HFFc6 (cell line): ENCODE measurements around the gene STRN4. TPM values are rescaled to one million over a fixed set of nuclear protein-coding genes. Genes with fewer than 3 reads are reported as not detected.

Experiments
- DNase-seq: peaks from one replicate; pipeline ENCODE4 v3.0.0-alpha.2; 2018
- H3K27ac Mint-ChIP-seq: 2 replicates; pipeline ENCODE4 v1.8.0; 2020; ENCODE audit warnings: mild to moderate bottlenecking, mixed read lengths
- H3K27me3 Mint-ChIP-seq: 2 replicates; pipeline ENCODE4 v1.8.0; 2021; ENCODE audit warnings: mild to moderate bottlenecking, moderate library complexity, mixed read lengths; ENCODE audit not compliant: insufficient read depth
- H3K36me3 Mint-ChIP-seq: 2 replicates; pipeline ENCODE4 v1.8.0; 2021; ENCODE audit warnings: low read depth, mixed read lengths
- H3K4me1 Mint-ChIP-seq: 2 replicates; pipeline ENCODE4 v1.8.0; 2020; ENCODE audit warnings: low read depth, mixed read lengths
- H3K4me3 Mint-ChIP-seq: 2 replicates; pipeline ENCODE4 v1.8.0; 2020; ENCODE audit warnings: mild to moderate bottlenecking, moderate library complexity, mixed read lengths
- H3K9me3 Mint-ChIP-seq: 2 replicates; pipeline ENCODE4 v1.8.0; 2020; ENCODE audit warnings: mild to moderate bottlenecking, mixed read lengths
- total RNA-seq, 6 experiments: library from RNA; stranded (reverse); fragmentation: NEBNext Ultra II Directional; extraction: Animal tissue kit (Norgen Biotek cat#: 25700); gene quantifications; 2 replicates in 1 of 6; 3 replicates in 5 of 6; pipeline ENCODE4 v1.2.3, GENCODE V29; 2021
- TF ChIP-seq, protein P1 (sequence below): fragments of 200-600 bp; sonication (generic); IDR thresholded peaks from 2 replicates; pipeline ENCODE4 v1.5.0; 2021; ENCODE audit warnings: antibody characterized with exemption, mild to moderate bottlenecking

The STRN4 gene
- total RNA-seq, 6 experiments from 2014 or later, result 53.6 to 60.8 (median 58.3) TPM

DNA sequence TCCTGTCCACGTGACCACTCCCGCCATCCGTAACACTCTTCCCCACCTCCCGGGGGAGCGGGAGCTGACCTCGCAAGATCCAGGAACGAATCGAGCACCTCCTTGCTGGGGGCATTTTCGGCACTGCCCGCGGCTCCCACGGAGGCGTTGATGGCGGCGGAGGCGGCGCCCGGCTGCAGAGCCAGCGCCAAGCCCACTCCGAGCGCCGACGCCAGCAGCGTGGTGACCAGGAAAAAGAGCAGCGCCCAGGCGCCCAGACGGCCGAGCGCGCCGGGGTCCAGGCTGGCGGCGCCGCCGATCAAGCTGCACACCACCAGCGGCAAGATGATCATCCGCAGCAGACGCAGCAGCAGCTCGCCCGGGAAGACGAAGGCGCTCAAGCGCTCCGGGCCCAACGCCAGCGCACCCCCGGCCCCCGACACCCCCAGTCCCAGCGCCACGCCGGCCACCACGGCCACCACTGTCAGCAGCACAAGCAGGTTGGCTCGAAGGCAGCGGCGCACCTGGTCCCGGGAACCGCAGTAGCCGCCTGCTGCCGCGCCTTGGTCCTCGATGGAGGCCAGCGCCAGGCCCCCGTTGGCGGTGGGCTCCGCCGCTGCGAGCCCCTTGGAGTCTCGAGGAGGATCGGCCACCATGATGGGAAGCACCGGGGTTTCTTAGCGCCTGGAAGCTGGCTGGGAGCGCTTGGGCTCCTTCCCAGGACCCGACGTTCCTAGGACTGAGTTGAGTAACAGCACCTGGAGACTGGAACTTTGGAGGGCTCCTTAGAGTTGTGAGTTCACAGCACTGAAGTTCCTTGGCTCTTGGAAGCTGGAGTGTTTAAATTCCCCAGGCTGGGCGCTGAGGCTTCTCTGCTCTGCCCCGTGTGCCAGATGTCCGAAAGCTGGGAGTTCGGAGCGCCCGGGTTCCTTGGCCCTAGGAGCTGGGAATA lies 41.3 kb upstream of the STRN4 start:
- peaks cover 41% of the 10 kb centered on the region for H3K36me3 Mint-ChIP-seq
- TF ChIP-seq, protein P1, sequence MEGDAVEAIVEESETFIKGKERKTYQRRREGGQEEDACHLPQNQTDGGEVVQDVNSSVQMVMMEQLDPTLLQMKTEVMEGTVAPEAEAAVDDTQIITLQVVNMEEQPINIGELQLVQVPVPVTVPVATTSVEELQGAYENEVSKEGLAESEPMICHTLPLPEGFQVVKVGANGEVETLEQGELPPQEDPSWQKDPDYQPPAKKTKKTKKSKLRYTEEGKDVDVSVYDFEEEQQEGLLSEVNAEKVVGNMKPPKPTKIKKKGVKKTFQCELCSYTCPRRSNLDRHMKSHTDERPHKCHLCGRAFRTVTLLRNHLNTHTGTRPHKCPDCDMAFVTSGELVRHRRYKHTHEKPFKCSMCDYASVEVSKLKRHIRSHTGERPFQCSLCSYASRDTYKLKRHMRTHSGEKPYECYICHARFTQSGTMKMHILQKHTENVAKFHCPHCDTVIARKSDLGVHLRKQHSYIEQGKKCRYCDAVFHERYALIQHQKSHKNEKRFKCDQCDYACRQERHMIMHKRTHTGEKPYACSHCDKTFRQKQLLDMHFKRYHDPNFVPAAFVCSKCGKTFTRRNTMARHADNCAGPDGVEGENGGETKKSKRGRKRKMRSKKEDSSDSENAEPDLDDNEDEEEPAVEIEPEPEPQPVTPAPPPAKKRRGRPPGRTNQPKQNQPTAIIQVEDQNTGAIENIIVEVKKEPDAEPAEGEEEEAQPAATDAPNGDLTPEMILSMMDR, result no peak; the same call in 1 of the 2 replicates
- H3K27ac Mint-ChIP-seq, result peak overlapping the region; percentile 97
- peaks cover 4% of the 10 kb centered on the region; the same call in 1 of the 2 replicates for H3K27me3 Mint-ChIP-seq
- no peaks in the 10 kb centered on the region for H3K9me3 Mint-ChIP-seq
- H3K4me1 Mint-ChIP-seq, result peaks cover 57% of the 10 kb centered on the region
- DNase-seq, result peak; percentile 57
- peak overlapping the region; percentile 97 for H3K4me3 Mint-ChIP-seq

DNA sequence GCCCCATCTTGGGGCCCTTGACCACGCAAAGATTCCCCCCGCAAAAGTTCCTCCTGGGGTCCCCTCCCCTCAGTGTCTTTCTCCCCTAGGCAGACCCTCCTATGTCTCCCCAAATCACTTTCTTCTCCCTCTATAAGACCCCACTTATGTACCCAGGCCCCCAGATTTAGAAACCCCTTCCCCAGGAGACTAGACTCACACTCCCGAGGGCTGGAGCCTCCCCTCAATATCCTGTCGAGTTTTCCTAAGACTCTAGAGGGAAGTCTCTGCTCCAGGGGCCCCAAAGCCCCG lies 40.7 kb upstream of the STRN4 start:
- Mint-ChIP-seq H3K4me1 (peaks cover 54% of the 10 kb centered on the region), H3K36me3 (peaks cover 42% of the 10 kb centered on the region), H3K4me3 (peak overlapping the region; percentile 97), H3K27ac (peak overlapping the region; percentile 97), H3K9me3 (no peaks in the 10 kb centered on the region), H3K27me3 (peaks cover 4% of the 10 kb centered on the region; the same call in 1 of the 2 replicates)
- no peak for DNase-seq
- TF ChIP-seq, protein P1, result no peak

DNA sequence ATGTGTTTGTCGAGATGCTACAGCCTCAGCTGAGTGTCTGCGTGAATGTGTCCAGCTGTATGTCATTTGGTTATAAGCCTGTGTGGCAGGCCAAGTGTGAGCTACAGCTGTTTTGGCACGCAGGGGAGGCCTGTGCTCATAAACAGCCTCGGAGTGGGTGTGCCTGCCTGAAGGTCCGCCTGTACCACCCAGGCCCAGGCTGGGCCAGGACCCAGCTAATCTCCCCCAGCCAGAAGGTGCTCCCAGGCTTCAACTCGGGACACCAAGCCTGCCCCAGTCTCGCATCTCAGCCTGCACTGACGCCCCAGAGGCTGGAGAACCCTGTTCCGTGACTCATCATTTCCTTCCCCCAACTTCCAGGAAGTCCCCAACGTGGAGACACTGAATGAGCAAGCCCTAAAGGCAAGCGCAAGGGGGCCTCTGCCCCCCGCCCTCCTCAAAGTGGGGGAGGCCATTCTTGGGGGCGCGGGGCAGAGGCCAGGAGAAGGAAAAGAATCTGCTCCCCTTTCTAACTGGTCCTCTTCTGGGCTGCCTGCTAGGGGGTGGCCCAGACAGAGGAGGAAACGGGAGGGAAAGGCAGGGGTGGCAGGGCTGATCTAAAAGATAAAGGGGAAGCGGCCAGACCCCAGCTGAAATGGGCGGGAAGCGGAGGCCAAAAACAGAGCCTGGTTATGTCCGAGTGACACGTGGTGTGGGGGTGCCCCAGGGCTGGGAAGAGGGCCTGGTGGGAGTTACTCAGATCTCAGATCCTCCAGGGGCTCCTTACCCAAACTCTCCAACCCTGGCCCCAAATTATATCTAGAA lies 40.2 kb upstream of the STRN4 start:
- peaks cover 54% of the 10 kb centered on the region for H3K4me1 Mint-ChIP-seq
- peaks cover 4% of the 10 kb centered on the region; the same call in 1 of the 2 replicates for H3K27me3 Mint-ChIP-seq

DNA sequence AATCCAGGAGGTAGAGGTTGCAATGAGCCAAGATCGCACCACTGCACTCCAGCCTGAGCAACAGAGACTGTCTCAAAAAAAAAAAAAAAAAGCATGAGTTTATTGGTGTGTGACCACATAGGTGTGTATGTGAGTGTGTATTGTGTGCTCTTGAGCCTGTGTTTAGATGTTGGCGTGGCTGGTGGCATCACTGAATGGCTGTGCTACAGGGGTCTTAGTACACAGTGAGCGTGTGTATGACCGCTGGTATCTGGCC lies 39.7 kb upstream of the STRN4 start:
- Mint-ChIP-seq H3K36me3 (peaks cover 47% of the 10 kb centered on the region), H3K4me1 (peaks cover 59% of the 10 kb centered on the region), H3K27me3 (peaks cover 4% of the 10 kb centered on the region; the same call in 1 of the 2 replicates), H3K9me3 (no peaks in the 10 kb centered on the region), H3K4me3 (peak overlapping the region; percentile 97), H3K27ac (peak overlapping the region; percentile 97)
- no peak for DNase-seq
- TF ChIP-seq, protein P1, result no peak

More for the DNA sequence above, 40.2 kb upstream of the STRN4 start:
- TF ChIP-seq, protein P1, result peak; percentile 23; the same call in 1 of the 2 replicates
- peaks cover 46% of the 10 kb centered on the region for H3K36me3 Mint-ChIP-seq
- no peaks in the 10 kb centered on the region for H3K9me3 Mint-ChIP-seq
- DNase-seq, result peak; percentile 87
- peak overlapping the region; percentile 97 for H3K4me3 Mint-ChIP-seq
- H3K27ac Mint-ChIP-seq, result peak overlapping the region; percentile 97

DNA sequence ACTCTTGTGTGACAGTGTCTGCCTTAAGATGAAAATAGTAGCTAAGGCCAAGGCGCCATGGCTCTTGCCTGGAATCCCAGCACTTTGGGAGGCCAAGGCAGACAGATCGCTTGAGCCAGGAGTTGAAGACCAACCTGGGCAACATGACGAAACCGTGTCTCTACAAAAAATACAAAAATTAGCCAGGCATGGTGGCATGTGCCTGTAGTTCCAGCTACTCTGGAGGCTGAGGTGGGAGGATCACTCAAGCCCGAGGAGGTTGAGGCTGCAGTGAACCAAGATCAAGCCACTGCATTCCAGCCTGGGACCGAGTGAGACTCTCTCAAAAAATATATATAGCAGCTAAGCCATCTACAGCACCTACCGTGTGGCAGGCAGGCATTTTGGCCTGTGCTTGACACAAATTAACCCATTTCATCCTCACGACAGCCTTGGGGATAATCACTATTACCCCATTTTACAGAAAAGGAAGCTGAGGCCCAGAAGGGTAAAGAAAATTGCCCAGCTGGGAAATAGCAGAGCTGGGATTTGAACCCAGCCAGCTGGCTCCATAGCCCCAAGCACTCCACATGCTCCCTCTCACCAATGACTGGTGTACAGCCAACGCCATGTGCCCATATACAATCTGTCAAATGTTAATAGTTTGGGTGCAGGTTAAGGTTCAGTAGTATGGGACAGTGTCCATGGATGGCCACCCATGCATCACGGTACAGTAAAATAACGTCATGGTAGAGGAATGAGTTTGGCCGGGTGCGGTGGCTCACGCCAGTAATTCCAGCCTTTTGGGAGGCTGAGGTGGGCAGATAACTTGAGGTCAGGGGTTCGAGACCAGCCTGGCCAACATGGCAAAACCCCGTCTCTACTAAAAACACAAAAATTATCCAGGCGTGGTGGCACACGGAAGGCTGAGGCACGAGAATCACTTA lies 39.1 kb upstream of the STRN4 start:
- H3K27me3 Mint-ChIP-seq, result peaks cover 4% of the 10 kb centered on the region; the same call in 1 of the 2 replicates
- TF ChIP-seq, protein P1, result no peak
- H3K4me1 Mint-ChIP-seq, result peaks cover 60% of the 10 kb centered on the region
- peak overlapping the region; percentile 97 for H3K4me3 Mint-ChIP-seq
- H3K27ac Mint-ChIP-seq, result peak overlapping the region; percentile 97
- H3K36me3 Mint-ChIP-seq, result peaks cover 47% of the 10 kb centered on the region
- no peaks in the 10 kb centered on the region for H3K9me3 Mint-ChIP-seq
- DNase-seq, result no peak
